HG02870 (cell line): Measurements from ENCODE around the gene U2AF2.
A peak's percentile ranks its signal among the peaks of the same experiment; 100 is the strongest.

ENCODE experiments used
- ATAC-seq: cut with Tn5 transposase; IDR thresholded peaks from one replicate; pipeline ENCODE4 v1.9.1; 2021; ENCODE audit warnings: mild to moderate bottlenecking, moderate library complexity; ENCODE audit not compliant: unreplicated experiment

U2AF2 gene

DNA sequence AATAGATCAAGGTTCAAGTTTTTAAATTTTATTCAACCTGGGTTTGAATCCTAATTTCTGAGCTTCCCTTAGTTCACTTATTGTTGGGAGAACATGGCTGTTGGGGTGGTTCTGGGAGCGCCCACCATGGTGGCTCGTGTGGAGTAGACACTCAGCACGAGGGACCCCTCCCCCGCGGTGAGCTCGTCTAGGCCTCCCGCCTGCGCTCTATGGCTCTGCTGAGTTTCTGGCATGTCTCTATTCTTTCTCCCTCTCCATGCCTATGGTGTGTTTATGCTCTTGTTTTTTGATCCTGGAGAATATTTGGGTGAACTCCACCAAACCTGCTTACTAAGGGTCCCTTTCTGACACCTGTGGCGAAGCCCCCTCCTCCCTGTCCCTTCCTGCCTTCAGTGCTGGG is 18.6 kb downstream of the U2AF2 start:
- no peak for ATAC-seq

DNA sequence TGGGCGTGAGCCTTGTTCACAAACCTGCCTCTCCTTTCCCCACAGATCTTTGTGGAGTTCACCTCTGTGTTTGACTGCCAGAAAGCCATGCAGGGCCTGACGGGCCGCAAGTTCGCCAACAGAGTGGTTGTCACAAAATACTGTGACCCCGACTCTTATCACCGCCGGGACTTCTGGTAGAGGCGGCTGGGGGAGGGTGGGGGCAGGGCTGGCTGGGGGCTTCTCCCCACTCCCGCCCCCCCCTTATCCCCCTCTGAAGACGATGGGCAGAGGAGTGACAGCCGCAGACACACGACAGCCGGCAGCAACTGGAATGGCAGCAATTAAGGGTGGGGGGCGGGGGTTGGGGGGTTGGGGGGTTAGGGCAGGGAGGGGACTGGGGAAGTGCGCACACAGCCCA is 19.1 kb downstream of the U2AF2 start:
- no peak for ATAC-seq

DNA sequence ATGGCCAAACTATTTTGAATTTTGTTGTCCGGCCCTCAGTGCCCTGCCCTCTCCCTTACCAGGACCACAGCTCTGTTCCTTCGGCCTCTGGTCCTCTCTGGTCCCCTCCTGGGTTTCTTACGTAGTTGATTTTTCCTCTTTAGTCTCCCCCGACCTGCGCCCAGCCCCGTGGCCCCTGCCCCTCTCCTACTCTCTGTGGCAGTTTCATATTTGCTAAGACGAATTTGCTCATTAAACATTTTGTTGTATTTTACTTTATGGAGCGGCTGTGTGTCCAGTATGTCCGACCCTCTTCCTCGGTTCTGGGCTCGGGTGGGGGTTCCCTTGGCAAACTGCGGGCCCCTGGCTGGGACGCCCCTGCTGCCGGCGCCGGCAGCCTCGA is 19.6 kb downstream of the U2AF2 start:
- no peak for ATAC-seq

DNA sequence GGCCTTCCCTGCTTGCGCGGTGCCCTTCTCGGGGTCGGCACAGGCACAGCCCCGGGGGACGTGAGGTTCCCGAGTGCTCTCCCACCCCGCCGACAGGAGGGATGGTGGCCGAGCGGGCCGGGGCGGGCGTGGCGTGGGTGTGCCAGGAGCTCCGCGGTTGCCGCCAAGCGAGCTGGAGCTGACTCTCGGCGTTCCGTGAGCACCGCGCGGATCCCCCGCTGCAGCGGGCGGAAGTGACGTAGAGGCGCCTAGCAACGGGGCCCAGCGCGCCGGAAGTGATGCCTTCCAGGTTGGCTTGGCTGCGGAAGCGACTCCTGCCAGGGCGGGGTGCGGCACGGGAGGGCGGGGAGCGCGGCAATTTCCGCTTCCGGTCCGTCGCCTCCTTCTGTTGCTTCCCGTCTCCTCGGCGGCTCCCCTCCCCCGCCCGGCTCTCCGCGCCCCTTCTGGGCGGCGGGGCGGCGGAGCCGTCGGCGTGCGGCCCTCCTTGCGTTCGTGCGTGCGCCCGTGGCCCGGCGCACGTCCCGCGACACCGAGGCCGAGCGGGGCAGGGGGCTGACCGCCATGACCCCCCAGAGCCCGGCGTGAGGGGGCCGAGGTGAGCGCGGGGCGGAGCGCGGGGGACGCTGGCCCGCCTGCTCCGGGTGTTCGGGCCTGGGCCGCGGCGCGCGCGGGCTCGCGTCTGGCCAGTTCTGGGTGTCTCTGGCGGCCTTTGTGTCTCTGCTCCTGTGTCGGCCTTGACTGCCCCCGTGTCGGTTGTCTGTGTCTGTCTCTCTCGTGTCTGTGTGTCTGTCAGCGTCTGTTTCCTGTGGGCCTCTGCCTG is 20.2 kb downstream of the U2AF2 start, which contains the start of gene EPN1:
TSS of gene EPN1 (plus strand) at position 386 of the 820 bp plus-strand sequence. CDS start 3,402 bp downstream, outside the sequence.
- ATAC-seq, result peak; percentile 57

DNA sequence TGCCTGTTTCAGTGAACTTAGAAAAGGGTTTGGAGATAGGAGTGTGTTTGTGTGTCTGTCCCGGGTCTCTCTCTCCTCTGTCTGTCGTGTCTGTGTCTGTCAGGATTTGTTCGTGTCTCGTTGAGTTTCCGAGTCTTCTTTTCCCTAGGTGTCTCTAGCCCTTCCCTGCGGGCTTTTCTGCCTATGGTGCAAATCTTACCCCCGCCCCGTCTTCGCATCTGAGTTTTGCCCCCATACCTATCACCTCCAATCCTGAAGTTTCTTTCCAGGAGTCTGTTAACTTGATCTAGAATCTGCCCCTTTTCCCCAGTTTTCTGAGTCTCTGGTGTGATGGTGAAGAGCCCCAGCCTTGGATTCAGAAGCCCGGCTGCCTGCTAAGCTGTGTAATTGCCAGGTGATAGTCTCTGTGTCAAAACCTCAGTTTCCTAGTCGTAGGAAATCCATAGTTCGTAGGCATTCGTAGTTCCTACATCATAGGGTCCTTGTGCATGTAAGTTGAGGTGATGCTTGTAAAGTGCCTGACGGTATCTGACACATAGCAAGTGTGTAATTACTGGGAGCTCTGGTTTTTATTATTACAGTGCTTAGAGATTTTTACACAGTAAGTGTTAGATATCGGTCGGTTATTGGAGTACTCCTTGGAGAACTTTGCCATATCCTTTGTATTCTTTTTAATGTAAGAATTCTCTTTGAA is 21.0 kb downstream of the U2AF2 start:
- no peak for ATAC-seq

DNA sequence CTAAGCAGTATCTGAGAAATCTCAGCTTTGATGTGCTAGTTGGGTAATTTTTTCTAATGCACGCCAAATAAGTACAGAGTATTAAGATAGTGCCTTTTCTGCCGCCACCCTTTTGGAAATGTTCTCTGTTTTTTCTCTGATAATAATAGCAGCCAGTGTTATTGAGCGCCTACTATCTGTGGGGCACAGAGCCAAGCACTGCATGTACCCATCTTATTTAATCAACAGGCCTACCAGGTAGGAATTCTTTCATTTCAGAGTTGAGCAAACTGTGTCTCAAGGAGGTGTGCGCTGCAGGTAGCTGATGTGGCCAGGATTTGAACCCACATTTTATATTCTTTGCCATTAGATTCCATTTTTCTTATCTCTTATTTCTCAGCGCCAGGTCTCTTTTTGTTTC is 21.5 kb downstream of the U2AF2 start:
- ATAC-seq, result no peak

DNA sequence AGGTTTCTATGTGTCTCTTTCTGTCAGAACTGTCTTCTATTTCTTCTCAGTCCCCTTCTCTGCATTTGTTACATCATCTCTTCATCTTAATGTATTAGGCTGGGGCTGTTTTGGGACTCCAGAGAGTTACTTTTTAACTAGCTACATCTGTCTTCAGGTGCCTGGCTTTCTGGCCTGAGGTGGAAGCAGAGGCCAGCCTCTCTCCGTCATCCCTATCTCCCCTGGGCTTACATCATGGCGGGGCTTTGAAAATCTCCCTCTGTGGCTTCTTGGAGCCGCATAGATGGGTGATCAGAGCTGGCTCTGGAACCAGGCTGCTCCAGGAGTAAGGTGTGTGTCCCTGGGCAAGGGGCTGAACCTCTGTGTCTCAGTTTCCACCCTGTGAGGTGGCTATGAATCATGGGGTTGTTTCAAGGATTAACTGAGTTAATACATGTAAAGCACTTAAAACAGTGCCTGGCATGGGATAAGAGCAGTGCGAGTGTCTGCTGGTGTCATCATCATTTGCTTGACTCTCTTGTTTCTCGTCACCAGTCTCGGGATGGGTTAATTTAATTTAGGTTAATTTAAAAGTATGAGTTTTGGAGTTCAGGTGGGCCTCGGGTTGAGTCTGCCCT is 22.2 kb downstream of the U2AF2 start:
- no peak for ATAC-seq

DNA sequence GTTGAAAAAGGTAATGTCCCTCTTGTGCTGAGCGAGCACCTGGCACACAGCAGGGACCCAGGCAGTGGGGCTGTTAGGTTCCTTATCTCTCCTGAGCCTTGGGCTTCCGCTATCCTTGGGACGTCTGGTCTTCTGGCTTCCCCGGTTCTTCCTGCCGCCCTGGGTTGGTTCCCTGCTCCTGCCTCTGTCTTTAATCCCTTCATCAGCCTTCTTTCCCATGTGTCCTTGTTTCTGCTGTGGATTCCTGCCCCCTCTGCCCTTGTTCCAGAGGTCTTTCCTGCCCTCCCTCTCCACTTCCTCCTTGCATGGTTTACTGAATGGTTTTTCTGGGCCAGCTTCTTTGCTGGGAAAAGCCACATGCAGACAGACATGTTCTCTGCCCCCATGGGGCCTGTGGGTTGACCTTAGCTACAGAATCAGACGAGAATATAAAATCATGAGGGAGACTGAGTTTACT is 22.8 kb downstream of the U2AF2 start:
- ATAC-seq, result no peak

DNA sequence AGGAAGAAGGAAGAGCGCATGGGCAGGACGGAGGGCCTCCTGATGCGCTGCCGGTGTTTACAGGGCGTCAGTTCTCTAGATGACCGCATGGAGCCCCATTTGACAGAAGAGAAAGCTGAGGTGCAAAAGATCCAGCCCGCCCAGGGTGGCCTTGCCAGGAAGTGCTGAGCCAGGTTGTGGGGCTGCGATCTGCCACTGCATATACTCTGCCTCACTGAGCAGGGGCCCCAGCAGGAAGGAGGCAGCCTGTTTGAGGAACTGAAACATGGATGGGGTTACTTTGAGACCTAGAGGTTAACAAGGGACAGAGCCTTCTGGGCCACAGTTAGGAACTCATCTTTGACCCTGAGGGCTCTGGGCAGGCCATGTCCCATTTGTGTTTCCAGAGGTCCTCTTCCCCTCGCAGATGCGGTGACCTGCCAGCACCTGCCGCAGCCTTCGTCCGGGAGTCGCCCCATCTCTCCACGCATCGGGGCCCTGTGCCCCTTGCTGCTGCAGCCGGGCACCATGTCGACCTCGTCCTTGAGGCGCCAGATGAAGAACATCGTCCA is 23.4 kb downstream of the U2AF2 start:
- ATAC-seq, result peak; percentile 68

DNA sequence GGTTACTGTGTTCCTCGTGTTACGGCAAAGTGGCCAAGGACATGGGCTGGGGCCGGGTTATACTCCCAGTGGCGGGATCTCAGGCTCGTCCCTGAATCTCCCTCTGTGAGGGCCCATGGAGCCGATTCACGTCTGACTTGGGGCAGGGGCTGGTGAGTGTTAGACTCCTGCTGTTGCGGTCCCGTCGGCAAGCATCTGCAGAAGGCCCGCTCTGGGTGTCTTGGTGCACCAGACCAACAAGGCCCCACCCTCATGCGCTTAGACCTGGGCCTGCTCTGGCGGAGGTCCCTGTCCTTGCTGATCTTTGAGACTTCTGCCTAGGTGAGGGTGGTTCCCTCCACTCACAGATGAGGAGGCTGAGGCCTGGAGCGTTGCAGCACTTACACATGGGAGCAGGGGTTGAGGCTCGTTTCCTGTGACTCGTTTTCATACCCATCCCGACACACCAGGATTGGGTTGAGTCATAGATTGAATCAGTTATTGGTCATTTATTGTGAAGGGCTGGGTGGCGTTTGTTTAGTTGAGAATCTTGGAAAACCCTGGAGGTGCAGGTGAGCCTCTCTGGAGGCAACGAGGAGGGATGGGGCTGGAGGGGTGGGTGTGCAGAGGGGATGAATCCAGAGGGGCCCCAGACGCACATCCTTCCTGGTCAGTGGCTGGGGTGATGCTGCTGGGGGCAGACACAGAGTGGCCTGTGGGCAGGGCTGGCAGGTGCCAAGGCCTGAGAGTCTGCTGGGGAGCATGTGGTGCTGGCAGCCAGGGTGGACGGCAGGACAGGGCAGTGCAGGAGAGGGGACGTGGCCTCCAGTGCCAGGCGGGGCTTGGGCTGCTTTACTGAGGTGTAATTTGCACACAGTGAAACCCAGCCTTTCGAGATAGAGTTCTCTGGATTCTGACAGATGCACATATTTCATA is 24.8 kb downstream of the U2AF2 start:
- no peak for ATAC-seq

DNA sequence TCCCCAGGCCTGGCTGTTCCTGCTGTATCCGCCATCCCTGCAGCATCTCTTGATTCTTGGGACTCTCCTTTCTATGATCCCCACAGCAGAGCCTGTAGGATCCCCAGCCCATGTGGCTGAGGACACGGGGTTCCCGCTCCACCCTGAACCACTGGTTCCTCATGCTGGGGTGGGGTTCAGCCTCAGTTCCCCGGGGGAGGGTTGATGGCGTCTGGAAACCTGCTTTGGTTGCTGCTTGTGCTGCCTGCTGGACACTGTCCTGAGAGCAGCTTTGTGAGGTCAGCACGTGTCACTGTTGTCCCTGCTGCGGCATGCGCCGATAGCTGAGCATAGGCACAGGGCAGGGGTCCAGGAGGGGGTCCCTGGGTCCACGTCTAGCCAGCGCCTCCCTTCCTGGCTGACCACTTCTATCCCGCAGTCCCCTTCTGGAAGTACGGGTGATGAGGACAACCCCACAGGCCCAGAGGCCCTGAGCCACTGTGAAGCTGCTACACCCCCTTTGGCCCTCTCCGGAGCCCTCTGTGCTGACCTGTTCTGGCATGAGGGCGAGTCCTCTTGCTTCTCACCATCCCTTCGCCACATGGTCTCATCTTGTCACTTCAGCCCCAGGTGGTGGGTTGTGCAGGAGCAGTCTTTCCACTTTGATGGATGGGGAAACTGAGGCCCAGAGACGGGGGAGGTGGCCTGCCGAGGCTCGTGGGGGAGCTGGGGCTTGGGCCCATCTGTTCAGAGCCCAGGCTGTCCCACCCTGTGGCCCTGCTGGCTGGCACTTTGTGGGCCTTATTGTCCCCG is 25.7 kb downstream of the U2AF2 start:
- no peak for ATAC-seq

DNA sequence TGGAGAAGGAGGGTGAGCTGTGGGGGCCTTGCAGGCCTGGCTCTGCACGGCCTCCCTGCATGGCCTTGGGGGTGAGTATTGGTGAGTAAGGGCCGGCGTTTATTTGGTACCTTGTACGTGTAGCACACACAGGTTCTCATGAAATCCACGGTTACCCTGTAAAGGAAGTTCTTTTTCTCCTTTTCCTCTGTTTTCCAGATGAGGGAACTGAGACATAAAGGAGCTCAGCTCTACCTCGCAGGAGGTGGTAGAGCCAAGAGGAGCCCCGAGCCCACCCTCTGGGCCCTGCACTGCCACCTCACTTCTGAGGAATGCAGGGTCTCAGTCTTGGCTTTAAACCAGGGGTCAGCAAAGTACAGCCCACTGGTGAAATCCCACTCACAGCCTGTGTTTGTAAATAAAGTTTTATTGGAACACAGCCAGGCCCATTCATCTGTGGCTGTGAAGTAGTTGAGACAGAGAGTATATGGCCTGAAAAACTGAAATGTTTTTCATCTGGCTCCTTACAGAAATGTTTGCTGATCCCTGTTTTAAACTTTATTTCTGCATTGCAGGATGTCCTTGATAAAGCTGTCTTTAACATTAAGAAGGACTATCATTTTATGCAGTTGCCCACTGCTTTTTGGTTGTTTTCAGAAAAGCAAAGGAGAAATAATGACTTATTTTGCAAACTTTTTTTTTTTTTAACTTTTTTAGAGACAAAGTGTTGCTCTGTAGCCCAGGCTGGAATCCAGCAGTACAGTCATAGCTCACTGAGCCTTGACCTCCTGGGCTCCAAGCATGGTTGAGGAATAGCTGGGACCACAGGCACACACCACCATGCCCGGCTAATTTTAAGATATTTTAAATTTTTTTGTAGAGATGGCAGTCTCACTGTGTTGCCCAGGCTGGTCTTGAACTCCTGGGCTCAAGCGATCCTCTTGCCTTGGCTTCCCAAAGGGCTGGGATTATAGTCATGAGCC is 26.6 kb downstream of the U2AF2 start:
- ATAC-seq, result no peak

DNA sequence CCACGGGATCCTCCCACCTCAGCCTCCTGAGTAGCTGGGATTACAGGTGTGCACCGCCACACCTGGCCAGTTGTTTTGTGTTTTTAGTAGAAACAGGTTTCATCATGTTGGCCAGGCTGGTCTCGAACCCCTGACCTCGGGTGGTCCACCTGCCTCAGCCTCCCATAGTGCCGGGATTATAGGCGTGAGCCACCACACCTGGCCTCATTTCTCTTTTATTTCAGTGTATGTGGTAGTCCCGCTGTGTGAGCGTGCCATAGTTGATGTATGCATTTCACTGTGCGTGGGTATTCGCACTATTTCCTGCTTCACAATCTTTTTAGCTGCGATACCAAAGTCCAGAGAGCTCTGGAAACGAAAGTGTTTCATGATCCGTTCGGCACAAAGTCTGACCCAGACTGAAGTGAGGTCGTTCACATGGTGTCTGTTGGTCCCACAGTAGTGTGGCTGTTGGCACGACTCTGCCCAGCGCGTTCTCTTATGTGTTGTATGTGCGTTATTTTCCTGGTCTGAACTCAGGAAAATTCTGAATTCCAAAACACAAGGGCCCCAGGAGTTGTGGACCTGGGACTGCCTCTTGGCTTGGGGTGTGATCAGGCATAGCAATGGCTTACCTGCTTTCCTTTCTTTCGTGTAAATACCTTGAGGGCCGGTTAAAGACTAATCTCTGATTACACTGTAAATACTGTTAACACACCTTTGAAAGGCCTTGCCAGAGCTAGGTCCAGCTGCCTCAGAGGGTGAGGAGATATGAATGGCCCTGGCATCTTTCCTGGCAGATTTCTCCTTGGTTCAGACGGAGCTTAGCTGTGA is 28.8 kb downstream of the U2AF2 start:
- ATAC-seq, result no peak

DNA sequence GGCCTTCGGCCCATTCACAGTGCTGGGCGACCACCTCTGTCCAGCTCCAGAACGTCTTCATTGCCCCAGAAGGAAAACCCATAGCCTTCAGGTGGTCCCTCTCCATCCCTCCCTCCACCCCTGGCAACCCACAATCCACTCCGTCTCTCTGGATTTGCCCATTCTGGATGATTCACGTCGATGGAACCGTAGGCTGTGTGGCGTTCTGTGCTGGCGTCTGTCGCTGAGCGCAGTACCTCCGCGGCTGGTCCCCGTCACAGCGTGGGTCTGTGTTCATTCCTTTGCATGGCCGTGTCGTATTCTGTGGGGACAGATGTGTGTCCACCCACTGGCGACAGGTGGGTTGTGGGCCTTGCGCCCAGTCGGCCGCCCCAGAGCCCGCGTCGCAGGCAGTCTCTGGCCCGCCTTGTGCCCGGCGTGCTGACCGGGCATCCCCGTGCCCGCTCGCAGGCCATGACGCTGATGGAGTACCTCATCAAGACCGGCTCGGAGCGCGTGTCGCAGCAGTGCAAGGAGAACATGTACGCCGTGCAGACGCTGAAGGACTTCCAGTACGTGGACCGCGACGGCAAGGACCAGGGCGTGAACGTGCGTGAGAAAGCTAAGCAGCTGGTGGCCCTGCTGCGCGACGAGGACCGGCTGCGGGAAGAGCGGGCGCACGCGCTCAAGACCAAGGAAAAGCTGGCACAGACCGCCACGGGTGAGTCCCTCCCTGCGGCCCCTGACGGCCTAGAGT is 30.3 kb downstream of the U2AF2 start:
- ATAC-seq, result no peak

DNA sequence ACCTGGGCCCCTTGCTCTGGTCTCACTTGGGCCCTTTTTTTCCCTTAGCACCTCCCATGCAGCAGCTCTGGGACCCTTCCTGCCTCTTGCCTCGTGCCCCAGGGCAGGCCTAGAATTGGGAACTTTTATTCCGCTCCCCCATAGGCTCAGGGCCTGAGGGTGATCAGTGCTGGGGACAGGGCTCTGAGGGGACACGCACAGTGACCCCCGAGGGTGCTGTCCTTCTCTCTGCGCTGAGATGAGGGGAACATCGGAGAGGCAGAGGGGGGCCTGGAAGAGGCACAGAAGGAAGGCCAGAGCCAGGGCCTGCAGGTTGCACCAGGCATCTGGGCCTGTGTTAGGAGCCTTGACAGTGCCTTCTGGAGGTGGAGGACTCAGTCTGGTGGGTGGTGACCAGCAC is 30.9 kb downstream of the U2AF2 start:
- ATAC-seq, result no peak

DNA sequence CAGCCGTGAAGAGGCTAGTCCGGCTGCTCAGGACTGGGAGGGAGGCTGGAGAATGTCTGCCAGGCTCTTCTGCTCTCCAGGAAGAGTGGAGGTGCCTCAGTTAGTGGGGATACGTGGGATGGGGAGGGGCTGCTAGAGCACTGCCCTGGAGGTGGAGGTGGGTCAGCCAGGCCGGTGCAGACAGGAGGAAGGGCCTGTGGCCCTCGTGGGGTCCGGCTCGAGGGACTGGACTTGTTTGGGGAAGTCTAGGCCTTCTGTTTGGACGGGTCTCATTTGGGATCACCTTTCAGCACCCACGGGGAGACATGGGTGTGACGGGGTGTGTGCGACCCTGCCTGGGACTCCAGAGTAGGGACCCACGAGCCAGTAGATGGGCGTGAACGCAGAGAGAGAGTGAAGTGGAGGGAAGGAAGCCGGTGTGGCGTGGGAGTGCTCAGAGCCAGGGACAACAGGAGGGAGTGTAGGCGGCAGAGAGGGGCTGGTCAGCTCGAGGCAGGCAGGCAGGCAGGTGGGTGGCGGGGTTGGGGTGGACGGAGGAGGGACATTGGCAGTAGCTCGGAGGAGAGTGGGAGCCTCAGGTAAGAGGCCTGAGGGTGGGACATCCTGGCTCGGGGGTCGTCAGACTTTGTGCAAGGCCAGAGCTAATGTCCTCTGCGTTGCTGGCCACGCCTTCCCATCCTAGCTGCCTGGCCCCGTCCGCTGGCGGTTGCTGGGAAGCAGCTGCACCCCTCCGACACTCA is 31.6 kb downstream of the U2AF2 start:
- ATAC-seq, result no peak
